Liver (tissue), 9 donors: ENCODE measurements around the gene RELCH. TPM values are rescaled to one million over a fixed set of nuclear protein-coding genes. Genes with fewer than 3 reads are reported as not detected.

Experiments
- DNase-seq: peaks from one replicate; pipeline ENCODE4 v3.0.0-alpha.2; 2017; ENCODE audit warnings: low spot score
- H3K27ac ChIP-seq, 2 donors: one replicate each; pipeline ENCODE4 v1.7.0; 2013; ENCODE audit warnings: inconsistent platforms in 2 of 2, low read length in 2 of 2, control low read depth in 1 of 2, low read depth in 1 of 2, mild to moderate bottlenecking in 1 of 2
- H3K27me3 ChIP-seq, 4 donors: one replicate each; pipeline versions ENCODE4 v1.6.1 to v1.7.0; 2013; ENCODE audit warnings: low read length in 3 of 4, inconsistent platforms in 1 of 4, mild to moderate bottlenecking in 1 of 4, moderate library complexity in 1 of 4; ENCODE audit not compliant: control insufficient read depth in 4 of 4, insufficient read depth in 4 of 4
- H3K36me3 ChIP-seq, 4 donors: one replicate each; pipeline versions ENCODE4 v1.6.1 to v1.7.0; 2013; ENCODE audit warnings: low read length in 3 of 4, mild to moderate bottlenecking in 3 of 4, low read depth in 1 of 4, moderate library complexity in 1 of 4; ENCODE audit not compliant: control insufficient read depth in 4 of 4, insufficient read depth in 3 of 4
- H3K4me1 ChIP-seq, 4 donors: one replicate each; pipeline versions ENCODE4 v1.6.1 to v1.7.0; 2013; ENCODE audit warnings: low read length in 3 of 4, mild to moderate bottlenecking in 3 of 4, moderate library complexity in 1 of 4; ENCODE audit not compliant: control insufficient read depth in 4 of 4, insufficient read depth in 4 of 4
- H3K4me3 ChIP-seq, 3 donors: one replicate each; pipeline versions ENCODE4 v1.6.1 to v1.7.0; 2013; ENCODE audit warnings: low read length in 3 of 3, control low read depth in 1 of 3, low read depth in 1 of 3, mild to moderate bottlenecking in 1 of 3
- H3K9ac ChIP-seq, 2 donors: one replicate each; pipeline ENCODE4 v1.7.0; 2013; ENCODE audit warnings: low read length in 2 of 2, mild to moderate bottlenecking in 2 of 2, moderate library complexity in 2 of 2, control low read depth in 1 of 2, low read depth in 1 of 2
- H3K9me3 ChIP-seq, 4 donors: one replicate each; pipeline versions ENCODE4 v1.6.1 to v1.7.0; 2013; ENCODE audit warnings: low read length in 3 of 4; ENCODE audit not compliant: control insufficient read depth in 4 of 4
- EGR1 ChIP-seq, 2 donors: IDR thresholded peaks; 2 replicates each; pipeline ENCODE4 v1.6.1; 2016 to 2018; ENCODE audit warnings: antibody characterized with exemption in 2 of 2, low read depth in 2 of 2
- FOXA2 ChIP-seq: IDR thresholded peaks from 2 replicates; pipeline ENCODE4 v1.6.1; 2016; ENCODE audit warnings: antibody characterized with exemption
- HNF4A ChIP-seq, 2 donors: conservative IDR thresholded peaks; 2 replicates each; pipeline ENCODE4 v1.6.1; 2016; ENCODE audit warnings: antibody characterized with exemption in 2 of 2, mild to moderate bottlenecking in 2 of 2
- HNF4G ChIP-seq: IDR thresholded peaks from 2 replicates; pipeline ENCODE4 v1.6.1; 2016; ENCODE audit warnings: antibody characterized with exemption
- NR2F2 ChIP-seq: IDR thresholded peaks from 2 replicates; pipeline ENCODE4 v1.6.1; 2016; ENCODE audit warnings: antibody characterized with exemption
- RAD21 ChIP-seq, 2 donors: IDR thresholded peaks; 2 replicates each; pipeline ENCODE4 v1.6.1; 2016; ENCODE audit warnings: antibody characterized with exemption in 2 of 2, mild to moderate bottlenecking in 2 of 2
- SP1 ChIP-seq: IDR thresholded peaks from 2 replicates; pipeline ENCODE4 v1.6.1; 2018; ENCODE audit warnings: antibody characterized with exemption, mild to moderate bottlenecking
- YY1 ChIP-seq: IDR thresholded peaks from 2 replicates; pipeline ENCODE4 v1.6.1; 2016; ENCODE audit warnings: antibody characterized with exemption, mild to moderate bottlenecking
- WGBS: extraction: QIAGEN DNeasy Blood & Tissue Kit; methylation state at CpG from one replicate; pipeline ENCODE4 v1.1.7; 2013; 5-methylcytosine and 5-hydroxymethylcytosine counted together
- polyA plus RNA-seq, 2 donors: library from polyadenylated mRNA; stranded (reverse) in 1 of 2; unstranded in 1 of 2; fragments of 200-250 nt in 1 of 2; fragments of >200 nt in 1 of 2; fragmentation: Nextera tagmentation in 1 of 2; extraction: Ambion mirVana in 1 of 2; gene quantifications; one replicate each; pipeline versions ENCODE4 v1.2.1 to v1.2.3, GENCODE V29; 2013 to 2015
- total RNA-seq, 2 donors: library from RNA; depleted of rRNA; stranded (reverse); fragments of >200 nt; gene quantifications; one replicate each; pipeline ENCODE4 v1.2.3, GENCODE V29; 2014
- TF ChIP-seq, protein P1 (sequence below): IDR thresholded peaks from 2 replicates; pipeline ENCODE4 v1.6.1; 2016; ENCODE audit warnings: antibody characterized with exemption, mild to moderate bottlenecking
- TF ChIP-seq, protein P2 (sequence below): IDR thresholded peaks from 2 replicates; pipeline ENCODE4 v1.6.1; 2016; ENCODE audit warnings: antibody characterized with exemption
- TF ChIP-seq, protein P3 (sequence below): IDR thresholded peaks from 2 replicates; pipeline ENCODE4 v1.6.1; 2016; ENCODE audit warnings: antibody characterized with exemption
- donor health status: healthy.
- donor health status: healthy.
- donor health status: healthy.
- donor health status: healthy.
- donor health status: healthy.

Gene RELCH
- total and polyA plus RNA-seq, 4 donors: 4.3 to 21.7 (median 11.0) TPM

GRCh38 chr18:62323483-62324180, 136.6 kb downstream of the RELCH start:
- no peak for DNase-seq
- no peaks in the 10 kb centered on the region for H3K9me3 ChIP-seq
- no peaks in the 10 kb centered on the region for H3K36me3 ChIP-seq
- no peak overlapping the region for H3K9ac ChIP-seq
- no peak for TF ChIP-seq HNF4G
- TF ChIP-seq NR2F2: no peak
- TF ChIP-seq FOXA2: no peak
- TF ChIP-seq, protein P1, sequence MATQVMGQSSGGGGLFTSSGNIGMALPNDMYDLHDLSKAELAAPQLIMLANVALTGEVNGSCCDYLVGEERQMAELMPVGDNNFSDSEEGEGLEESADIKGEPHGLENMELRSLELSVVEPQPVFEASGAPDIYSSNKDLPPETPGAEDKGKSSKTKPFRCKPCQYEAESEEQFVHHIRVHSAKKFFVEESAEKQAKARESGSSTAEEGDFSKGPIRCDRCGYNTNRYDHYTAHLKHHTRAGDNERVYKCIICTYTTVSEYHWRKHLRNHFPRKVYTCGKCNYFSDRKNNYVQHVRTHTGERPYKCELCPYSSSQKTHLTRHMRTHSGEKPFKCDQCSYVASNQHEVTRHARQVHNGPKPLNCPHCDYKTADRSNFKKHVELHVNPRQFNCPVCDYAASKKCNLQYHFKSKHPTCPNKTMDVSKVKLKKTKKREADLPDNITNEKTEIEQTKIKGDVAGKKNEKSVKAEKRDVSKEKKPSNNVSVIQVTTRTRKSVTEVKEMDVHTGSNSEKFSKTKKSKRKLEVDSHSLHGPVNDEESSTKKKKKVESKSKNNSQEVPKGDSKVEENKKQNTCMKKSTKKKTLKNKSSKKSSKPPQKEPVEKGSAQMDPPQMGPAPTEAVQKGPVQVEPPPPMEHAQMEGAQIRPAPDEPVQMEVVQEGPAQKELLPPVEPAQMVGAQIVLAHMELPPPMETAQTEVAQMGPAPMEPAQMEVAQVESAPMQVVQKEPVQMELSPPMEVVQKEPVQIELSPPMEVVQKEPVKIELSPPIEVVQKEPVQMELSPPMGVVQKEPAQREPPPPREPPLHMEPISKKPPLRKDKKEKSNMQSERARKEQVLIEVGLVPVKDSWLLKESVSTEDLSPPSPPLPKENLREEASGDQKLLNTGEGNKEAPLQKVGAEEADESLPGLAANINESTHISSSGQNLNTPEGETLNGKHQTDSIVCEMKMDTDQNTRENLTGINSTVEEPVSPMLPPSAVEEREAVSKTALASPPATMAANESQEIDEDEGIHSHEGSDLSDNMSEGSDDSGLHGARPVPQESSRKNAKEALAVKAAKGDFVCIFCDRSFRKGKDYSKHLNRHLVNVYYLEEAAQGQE: no peak
- TF ChIP-seq SP1: no peak
- TF ChIP-seq, protein P2, sequence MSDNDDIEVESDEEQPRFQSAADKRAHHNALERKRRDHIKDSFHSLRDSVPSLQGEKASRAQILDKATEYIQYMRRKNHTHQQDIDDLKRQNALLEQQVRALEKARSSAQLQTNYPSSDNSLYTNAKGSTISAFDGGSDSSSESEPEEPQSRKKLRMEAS: no peak
- TF ChIP-seq EGR1 (IDR thresholded peaks at IDR 0.05; ENCODE audit: low read depth in 2 of 2): no peak
- TF ChIP-seq, protein P3, sequence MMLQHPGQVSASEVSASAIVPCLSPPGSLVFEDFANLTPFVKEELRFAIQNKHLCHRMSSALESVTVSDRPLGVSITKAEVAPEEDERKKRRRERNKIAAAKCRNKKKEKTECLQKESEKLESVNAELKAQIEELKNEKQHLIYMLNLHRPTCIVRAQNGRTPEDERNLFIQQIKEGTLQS: no peak
- no peak for TF ChIP-seq YY1
- peaks cover 0 to 11% (median 0%) of the 10 kb centered on the region in 4 donors for H3K27me3 ChIP-seq
- 24% methylated on average over 6 of the region's 6 CpGs for WGBS
- no peak overlapping the region for H3K4me3 ChIP-seq
- H3K4me1 ChIP-seq: peaks cover 0 to 18% (median 13%) of the 10 kb centered on the region in 4 donors
- no peak overlapping the region for H3K27ac ChIP-seq

- Histone ChIP-seq H3K36me3 (no peaks in the 10 kb centered on the region), H3K9me3 (no peaks in the 10 kb centered on the region), H3K9ac (no peak overlapping the region), H3K27me3 (peaks cover 0 to 11% (median 0%) of the 10 kb centered on the region in 4 donors), H3K27ac (no peak overlapping the region), H3K4me1 (peaks cover 0 to 18% (median 13%) of the 10 kb centered on the region in 4 donors), H3K4me3 (no peak overlapping the region)
- TF ChIP-seq RAD21 (IDR thresholded peaks at IDR 0.05) (no peak), YY1 (no peak), EGR1 (IDR thresholded peaks at IDR 0.05; ENCODE audit: low read depth in 2 of 2) (no peak), HNF4A (conservative IDR thresholded peaks at IDR 0.05) (no peak), NR2F2 (no peak), FOXA2 (no peak)
- TF ChIP-seq, protein P2: no peak
- TF ChIP-seq, protein P3: no peak
- TF ChIP-seq, protein P1: no peak
- 39% methylated on average over 12 of the region's 12 CpGs for WGBS
- DNase-seq: no peak
Measured at GRCh38 chr18:62324181-62324828, 137.2 kb downstream of the RELCH start.
